ENCODE measurements around the gene ARAP3.

Gene ARAP3

GRCh38 chr5:141665995-141666940 is 15.8 kb downstream of the ARAP3 start:
- DNase-seq = no peak

GRCh38 chr5:141664733-141665461 is 17.1 kb downstream of the ARAP3 start:
- no peak for DNase-seq

GRCh38 chr5:141663506-141663905 is 18.5 kb downstream of the ARAP3 start:
- no peak for DNase-seq

GRCh38 chr5:141662028-141662427 is 20.0 kb downstream of the ARAP3 start:
- DNase-seq = no peak

GRCh38 chr5:141657937-141658545 is 24.0 kb downstream of the ARAP3 start:
- no peak for DNase-seq

GRCh38 chr5:141657404-141657803 is 24.6 kb downstream of the ARAP3 start:
- no peak for DNase-seq

GRCh38 chr5:141656396-141656795 is 25.6 kb downstream of the ARAP3 start:
- DNase-seq = no peak

GRCh38 chr5:141655020-141655419 is 27.0 kb downstream of the ARAP3 start:
- no peak for DNase-seq

GRCh38 chr5:141654298-141654697 is 27.7 kb downstream of the ARAP3 start:
- no peak for DNase-seq

- no peak for DNase-seq
These were observed 30.3 kb downstream of the ARAP3 start for GRCh38 chr5:141651728-141652105.

GRCh38 chr5:141650851-141651727 is 30.9 kb downstream of the ARAP3 start, which contains the start of gene FCHSD1:
TSS of gene FCHSD1 (minus strand) at chr5:141651418. CDS start at chr5:141651368, 50 bp downstream.
- no peak for DNase-seq

GRCh38 chr5:141649972-141650371 is 32.1 kb downstream of the ARAP3 start:
- DNase-seq = no peak

- DNase-seq = no peak
These were observed 32.9 kb downstream of the ARAP3 start for GRCh38 chr5:141649056-141649688.

- DNase-seq = no peak
These were observed 34.2 kb downstream of the ARAP3 start for GRCh38 chr5:141647851-141648250.

GRCh38 chr5:141647242-141647641 is 34.8 kb downstream of the ARAP3 start:
- no peak for DNase-seq

GRCh38 chr5:141646026-141646425 is 36.0 kb downstream of the ARAP3 start:
- DNase-seq = no peak

- no peak for DNase-seq
These were observed 40.3 kb downstream of the ARAP3 start for GRCh38 chr5:141641634-141642267.

GRCh38 chr5:141640698-141641097 is 41.3 kb downstream of the ARAP3 start:
- no peak for DNase-seq

GRCh38 chr5:141640051-141640415 is 42.0 kb downstream of the ARAP3 start:
- DNase-seq = no peak

- DNase-seq = no peak
These were observed 42.5 kb downstream of the ARAP3 start for GRCh38 chr5:141639357-141640050.

- no peak for DNase-seq
These were observed 43.3 kb downstream of the ARAP3 start for GRCh38 chr5:141638771-141639170.

Data from cortex of kidney (tissue), 1 donor.